ENCODE measurements around the gene FBXL17.

Gene FBXL17

DNA sequence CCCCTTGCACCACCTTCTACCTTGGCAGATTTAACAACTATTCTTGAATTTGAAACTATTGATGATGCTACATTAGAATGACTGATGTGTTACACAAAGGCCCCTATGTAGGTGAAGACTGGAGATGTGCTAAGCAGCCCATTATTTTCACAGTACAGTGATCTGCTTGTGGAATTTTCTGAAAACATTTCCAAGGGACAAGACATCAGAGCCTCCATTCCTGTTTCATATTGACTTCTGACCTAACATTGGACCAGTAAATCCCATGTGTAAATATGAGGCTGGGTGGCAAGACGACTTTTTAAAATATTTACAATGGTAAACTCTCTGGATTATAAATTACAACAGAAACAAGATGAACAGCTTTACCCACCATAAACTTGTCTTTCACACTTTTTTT lies 445.4 kb downstream of the FBXL17 start:
- TF ChIP-seq, protein P1, sequence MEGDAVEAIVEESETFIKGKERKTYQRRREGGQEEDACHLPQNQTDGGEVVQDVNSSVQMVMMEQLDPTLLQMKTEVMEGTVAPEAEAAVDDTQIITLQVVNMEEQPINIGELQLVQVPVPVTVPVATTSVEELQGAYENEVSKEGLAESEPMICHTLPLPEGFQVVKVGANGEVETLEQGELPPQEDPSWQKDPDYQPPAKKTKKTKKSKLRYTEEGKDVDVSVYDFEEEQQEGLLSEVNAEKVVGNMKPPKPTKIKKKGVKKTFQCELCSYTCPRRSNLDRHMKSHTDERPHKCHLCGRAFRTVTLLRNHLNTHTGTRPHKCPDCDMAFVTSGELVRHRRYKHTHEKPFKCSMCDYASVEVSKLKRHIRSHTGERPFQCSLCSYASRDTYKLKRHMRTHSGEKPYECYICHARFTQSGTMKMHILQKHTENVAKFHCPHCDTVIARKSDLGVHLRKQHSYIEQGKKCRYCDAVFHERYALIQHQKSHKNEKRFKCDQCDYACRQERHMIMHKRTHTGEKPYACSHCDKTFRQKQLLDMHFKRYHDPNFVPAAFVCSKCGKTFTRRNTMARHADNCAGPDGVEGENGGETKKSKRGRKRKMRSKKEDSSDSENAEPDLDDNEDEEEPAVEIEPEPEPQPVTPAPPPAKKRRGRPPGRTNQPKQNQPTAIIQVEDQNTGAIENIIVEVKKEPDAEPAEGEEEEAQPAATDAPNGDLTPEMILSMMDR (IDR thresholded peaks at IDR 0.05; ENCODE audit: control insufficient read depth, insufficient read depth, low read depth, low read length, missing control alignments) = no peak
- no peak for DNase-seq (ENCODE audit: low read depth)
- no peak overlapping the region for H3K4me3 ChIP-seq (ENCODE audit: control insufficient read depth, low read depth, low read length)

DNA sequence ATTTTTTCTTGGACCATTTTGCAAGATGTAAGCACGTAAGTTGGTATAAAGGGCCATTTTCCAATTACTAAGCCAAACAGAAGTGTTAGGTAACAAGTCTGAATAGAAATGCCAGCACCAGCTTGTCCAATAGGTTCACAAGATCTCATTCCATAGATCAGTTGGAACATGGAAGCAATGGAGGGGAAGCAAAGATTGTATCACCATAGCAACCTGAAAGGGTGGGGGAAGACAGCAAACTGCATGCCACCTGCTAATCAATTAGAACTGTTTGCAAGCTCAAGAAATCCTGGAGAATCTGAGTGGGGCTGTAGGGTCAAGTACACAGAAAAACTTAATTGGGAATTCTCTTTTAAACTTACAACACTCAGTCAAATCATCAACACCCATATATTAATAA lies 446.3 kb downstream of the FBXL17 start:
- no peak for DNase-seq (ENCODE audit: low read depth)
- H3K4me3 ChIP-seq (ENCODE audit: control insufficient read depth, low read depth, low read length) = no peak overlapping the region
- TF ChIP-seq, protein P1 (IDR thresholded peaks at IDR 0.05; ENCODE audit: control insufficient read depth, insufficient read depth, low read depth, low read length, missing control alignments) = no peak

DNA sequence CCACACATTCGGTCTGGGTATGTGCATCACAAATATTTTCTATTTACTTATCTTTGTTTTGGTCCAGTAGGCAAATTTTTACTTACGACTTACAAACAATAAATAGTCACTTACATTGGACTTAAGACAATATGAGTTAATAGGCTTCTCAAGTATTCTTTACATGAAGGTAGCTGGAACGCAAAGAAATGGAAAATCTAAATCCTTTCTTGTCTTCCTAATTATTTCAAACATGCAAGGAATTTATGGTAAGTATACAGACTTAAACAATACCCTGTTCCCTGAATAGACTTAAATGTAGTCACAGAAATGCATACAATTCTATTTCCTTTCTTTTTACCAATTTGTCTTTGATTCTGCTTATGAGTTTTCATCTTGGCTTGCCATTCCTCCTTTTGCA lies 448.6 kb downstream of the FBXL17 start:
- TF ChIP-seq, protein P1 (IDR thresholded peaks at IDR 0.05; ENCODE audit: control insufficient read depth, insufficient read depth, low read depth, low read length, missing control alignments) = no peak
- DNase-seq (ENCODE audit: low read depth) = no peak
- H3K4me3 ChIP-seq (ENCODE audit: control insufficient read depth, low read depth, low read length) = no peak overlapping the region

DNA sequence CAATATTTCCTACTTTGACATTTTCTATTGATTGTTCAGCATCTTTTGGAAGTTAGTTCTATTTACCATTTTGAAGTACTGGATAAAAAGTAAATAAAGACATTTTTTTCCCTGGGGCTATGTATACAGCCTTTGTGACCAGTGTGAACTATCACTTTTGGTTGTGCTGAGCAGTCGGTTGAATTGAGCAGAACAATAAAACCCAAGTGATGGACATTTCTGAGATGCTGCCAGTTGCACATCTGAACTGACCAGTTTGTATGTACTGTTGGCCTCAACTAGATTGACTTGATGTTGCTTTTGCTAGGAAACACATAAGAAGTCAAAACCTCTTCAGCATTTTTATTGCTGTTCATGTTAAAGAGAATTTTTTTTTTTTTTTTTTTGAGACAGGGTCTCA lies 451.0 kb downstream of the FBXL17 start:
- TF ChIP-seq, protein P1 (IDR thresholded peaks at IDR 0.05; ENCODE audit: control insufficient read depth, insufficient read depth, low read depth, low read length, missing control alignments) = no peak
- no peak for DNase-seq (ENCODE audit: low read depth)
- no peak overlapping the region for H3K4me3 ChIP-seq (ENCODE audit: control insufficient read depth, low read depth, low read length)

DNA sequence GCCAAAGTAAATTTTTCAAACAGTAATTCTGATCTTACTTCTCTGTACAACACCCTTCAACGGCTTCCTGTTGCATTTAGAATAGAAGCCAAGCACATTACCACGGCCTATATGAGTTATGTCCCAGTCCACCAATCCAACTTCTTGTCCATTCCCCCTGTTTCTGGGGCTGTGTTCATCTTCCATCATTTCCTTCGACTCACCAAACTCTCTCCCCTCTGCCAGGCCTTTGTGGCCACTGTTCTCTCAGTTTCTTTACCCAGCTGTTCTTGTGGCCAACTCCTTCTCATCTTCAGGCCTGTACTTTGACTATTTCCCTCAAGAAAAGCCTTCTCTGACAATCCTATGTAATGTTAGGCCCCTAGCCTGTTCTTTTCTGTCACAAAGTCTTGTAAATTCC lies 451.8 kb downstream of the FBXL17 start:
- H3K4me3 ChIP-seq (ENCODE audit: control insufficient read depth, low read depth, low read length) = no peak overlapping the region
- TF ChIP-seq, protein P1 (IDR thresholded peaks at IDR 0.05; ENCODE audit: control insufficient read depth, insufficient read depth, low read depth, low read length, missing control alignments) = no peak
- no peak for DNase-seq (ENCODE audit: low read depth)

DNA sequence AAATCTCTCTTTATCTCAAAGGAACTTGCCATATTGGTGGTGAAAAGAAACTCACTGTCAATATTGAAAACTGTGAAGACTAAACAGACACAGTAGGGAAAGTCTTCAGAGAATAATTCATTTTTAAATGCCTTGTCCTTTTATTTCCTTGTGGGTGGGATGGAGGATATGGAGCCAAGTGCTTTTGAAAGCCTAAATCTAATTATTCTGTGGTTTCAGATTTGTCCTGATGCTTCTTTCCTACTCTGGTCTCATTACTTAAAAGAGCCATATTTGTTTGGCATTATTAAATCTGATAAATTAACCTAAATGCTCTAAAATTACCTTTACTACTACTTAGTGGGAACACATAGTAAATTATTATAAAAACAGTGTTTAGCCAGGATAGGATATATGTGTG lies 452.8 kb downstream of the FBXL17 start:
- no peak for DNase-seq (ENCODE audit: low read depth)
- H3K4me3 ChIP-seq (ENCODE audit: control insufficient read depth, low read depth, low read length) = no peak overlapping the region
- TF ChIP-seq, protein P1 (IDR thresholded peaks at IDR 0.05; ENCODE audit: control insufficient read depth, insufficient read depth, low read depth, low read length, missing control alignments) = no peak

DNA sequence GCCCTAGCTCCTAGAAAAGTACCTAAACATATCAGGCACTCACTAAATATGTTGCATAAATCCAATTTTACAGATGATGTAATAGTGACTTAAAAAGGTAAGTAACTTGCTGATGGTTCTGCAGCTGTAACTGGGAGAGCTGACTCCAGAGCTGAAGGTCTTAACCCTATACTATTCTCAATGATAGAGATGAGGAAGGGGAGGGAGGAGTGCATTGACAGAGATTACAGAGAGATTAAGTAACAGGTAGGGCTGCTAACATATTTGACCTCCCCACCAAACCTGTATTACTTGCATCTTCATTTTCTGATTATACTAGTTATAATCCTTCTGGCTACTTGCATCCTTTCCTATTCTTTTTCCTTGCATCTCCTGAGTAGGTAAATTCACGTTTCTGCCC lies 455.8 kb downstream of the FBXL17 start:
- TF ChIP-seq, protein P1 (IDR thresholded peaks at IDR 0.05; ENCODE audit: control insufficient read depth, insufficient read depth, low read depth, low read length, missing control alignments) = no peak
- no peak overlapping the region for H3K4me3 ChIP-seq (ENCODE audit: control insufficient read depth, low read depth, low read length)
- DNase-seq (ENCODE audit: low read depth) = no peak

All from AG09309 (cell line).